ENCODE measurements around the gene AATK.

AATK gene

GRCh38 chr17:81140018-81140417 is 26.0 kb downstream of the AATK start:
- DNase-seq = no peak

- DNase-seq = no peak
Observed at GRCh38 chr17:81139428-81139827, 26.6 kb downstream of the AATK start.

GRCh38 chr17:81138500-81138899 is 27.5 kb downstream of the AATK start:
- no peak for DNase-seq

DNA sequence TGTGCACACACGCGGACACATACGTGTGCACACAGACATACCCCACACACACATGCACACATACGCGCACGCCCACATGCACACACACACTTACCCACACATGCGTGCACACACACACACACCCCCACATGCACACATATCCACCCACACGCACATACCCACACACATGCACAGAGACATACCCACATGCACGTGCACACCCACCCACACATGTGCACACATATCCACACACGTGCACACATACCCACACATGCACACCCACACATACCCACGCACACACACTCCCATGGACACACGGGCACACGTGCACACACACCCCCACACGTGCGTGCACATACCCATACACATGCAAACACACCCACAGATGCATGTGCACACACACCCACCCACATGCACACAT is 27.9 kb downstream of the AATK start:
- no peak for DNase-seq

DNA sequence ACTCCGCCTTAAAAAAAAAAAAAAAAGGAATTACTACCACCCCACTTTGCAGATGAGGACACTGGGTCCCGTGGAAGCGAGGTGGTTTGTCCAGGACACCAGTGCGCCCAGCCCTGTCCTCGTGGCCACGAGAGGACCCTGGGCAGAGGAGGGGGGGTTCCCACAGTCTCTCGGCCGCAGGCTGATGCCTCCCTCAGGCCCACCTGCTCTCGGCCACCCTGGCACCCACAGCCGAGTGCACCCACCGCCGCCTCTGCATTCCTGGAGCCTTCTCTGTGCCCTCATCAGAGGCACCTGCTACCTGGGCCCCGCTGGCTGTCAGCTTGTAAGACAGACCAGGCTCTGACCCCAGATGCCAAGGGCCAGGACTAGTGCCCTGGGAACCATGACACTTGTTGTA is 28.8 kb downstream of the AATK start:
- DNase-seq = no peak

DNA sequence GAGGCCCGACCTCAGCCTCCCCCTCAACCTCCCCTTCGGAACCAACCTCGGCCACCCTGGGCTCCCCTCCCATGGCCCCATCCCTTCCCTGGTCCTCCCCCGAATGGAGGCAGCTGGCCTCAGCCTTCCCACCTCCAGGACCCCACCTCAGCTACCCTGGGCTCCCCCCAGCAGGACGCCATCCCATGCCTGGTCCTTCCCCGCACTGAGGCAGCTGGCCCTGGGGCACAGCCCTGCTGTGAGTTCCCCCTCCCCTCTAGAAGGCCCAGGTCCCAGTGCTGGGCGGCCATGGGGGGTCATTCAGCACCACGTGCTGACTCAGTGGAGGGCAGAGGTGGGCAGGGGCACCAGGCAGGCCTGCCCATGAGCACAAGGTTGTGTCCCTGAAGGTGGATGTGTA is 29.7 kb downstream of the AATK start:
- no peak for DNase-seq

DNA sequence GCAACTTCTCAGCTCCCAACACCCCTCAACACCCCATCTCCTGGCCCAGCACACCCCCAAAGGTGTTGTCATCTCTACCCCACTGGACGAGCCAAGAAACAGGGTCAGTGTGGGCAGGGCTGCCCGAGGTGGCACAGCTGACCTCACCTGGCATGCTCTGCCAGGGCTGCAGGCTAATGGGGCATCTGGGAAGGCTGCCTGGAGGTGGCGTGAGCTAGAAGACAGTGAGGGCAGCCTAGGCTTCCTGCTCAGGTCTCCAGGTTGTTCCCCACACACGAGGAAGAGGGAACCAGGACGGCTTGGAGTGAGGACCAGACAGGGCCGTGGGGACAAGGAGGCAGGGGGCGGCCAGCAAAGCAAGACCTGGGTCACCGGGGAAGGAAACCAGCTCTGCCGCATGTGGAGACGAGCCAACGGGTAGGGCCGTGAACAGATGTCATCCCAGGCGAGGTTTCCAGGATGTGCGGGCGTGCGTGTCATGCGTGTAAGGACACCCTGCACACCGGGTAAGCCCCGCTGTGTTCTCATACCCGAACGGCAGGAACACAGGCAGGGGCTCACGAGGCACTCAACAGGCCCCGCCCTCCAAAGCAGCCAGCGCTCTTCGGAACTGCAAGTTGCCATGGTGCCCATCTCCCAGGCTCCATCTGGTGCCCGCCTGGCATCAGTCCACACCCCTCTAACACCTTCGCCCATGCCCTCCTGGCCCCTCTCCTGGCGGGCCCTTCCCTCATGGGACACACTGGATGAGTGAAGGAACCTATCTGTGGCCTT is 30.3 kb downstream of the AATK start:
- DNase-seq = no peak

- no peak for DNase-seq
Observed at GRCh38 chr17:81134064-81134781, 31.8 kb downstream of the AATK start.

- DNase-seq = no peak
Observed at GRCh38 chr17:81132770-81133723, 33.0 kb downstream of the AATK start.

GRCh38 chr17:81132197-81132540 is 33.9 kb downstream of the AATK start:
- DNase-seq = no peak

- no peak for DNase-seq
Observed at GRCh38 chr17:81131486-81132196, 34.4 kb downstream of the AATK start.

- DNase-seq = no peak
Observed at GRCh38 chr17:81130385-81131361, 35.3 kb downstream of the AATK start.

DNA sequence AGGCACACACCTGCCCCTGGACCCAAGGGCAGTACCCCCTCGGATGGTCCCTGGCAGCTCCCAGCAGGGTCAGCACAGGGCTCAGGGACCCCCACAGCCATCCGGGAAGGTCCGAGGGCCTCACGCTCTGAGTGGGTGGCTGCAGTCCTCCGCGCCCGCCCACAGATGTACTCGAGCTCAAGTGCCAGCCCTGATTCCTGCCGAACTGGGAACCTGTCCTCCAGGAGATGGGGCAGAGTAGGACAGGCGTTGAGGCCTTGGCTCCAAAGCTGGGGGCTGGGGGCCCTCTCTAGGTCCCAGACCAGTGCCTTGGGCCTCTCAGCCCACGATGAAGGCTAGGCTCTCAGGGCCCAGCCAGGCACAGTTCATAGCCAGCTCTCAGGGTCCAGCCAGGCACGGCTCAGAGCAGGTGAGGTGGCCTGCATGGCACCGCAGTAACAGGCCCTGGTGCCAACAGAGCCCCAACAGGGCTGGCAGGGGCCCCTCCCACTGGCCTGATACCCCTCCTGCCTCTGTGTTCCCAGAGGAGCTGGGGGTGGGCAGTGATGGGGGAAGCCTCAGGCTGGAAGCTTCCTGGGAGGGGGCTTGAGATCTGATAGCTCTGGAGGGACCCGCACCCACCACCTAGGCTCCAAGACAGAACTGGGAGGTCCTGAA is 36.2 kb downstream of the AATK start:
- DNase-seq = no peak

- no peak for DNase-seq
Observed at GRCh38 chr17:81129289-81129688, 36.7 kb downstream of the AATK start.

DNA sequence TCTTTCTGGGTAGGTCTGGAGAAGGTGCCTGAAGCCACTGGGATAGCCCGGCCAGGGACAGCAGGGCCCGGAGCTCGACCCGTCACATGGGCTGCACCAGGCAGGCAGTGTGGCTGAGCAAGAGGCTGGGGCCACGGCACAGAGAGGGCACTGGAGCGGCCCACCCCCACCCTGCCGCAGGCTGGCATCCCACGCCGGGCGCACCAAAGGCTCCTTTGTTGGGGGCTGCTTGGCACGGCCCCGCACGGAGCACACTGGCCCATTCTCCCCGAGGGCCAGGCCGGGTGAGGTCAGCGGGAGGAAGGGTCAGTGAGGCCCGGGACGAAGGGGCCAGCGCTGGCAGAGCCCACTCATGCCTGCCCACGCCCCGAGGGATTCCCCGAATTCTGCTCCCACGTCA is 37.2 kb downstream of the AATK start:
- no peak for DNase-seq

GRCh38 chr17:81128338-81128737 is 37.7 kb downstream of the AATK start:
- DNase-seq = no peak

DNA sequence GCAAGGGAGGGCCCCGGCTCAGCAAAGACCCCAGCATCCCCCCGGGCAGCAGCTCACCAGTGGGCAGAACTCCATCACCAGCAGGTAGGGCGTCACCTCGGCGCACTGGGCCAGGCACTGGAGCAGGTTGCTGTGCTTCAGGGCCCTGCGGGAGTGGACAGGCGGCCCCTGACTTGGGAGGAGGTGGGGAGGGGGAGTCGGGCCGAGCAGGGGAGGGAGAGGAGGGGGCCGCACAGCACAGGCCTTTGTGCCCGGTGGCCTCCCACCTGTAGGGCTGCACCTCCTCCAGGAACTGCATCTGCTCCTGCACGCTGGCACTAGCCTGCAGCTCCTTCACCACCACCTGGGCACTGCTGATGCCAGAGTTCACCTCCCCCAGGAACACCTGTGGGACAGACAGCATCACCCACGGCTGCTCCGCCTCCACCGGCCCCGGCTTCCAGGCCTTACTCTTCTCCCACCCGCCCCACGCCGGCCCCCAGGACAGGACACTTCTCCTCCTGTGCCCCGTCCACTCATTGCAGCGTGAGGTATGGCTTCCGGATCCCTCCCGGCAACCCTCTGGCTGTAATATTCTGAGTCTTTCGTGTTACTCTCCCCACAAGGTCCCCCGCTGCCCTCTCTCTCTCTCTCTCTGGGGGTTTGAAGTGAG is 38.4 kb downstream of the AATK start:
- no peak for DNase-seq

GRCh38 chr17:81127133-81127455 is 38.9 kb downstream of the AATK start:
- DNase-seq = no peak

- DNase-seq = no peak
Observed at GRCh38 chr17:81126281-81127132, 39.5 kb downstream of the AATK start.

All from activated CD4-positive, CD25-positive, alpha-beta regulatory T cell (primary cell).